ES-I3 (cell line): Measurements from ENCODE around the gene KLK10.
"Not testable (repeated sequence)": the region's sequence is repeated elsewhere in the genome, so short reads cannot be mapped to it uniquely, and the experiment has no call there.

ENCODE experiments used
- H3K36me3 ChIP-seq: 2 replicates; pipeline ENCODE4 v1.6.1; 2013; ENCODE audit warnings: mild to moderate bottlenecking, low read length, control low read depth, moderate library complexity; ENCODE audit not compliant: insufficient read depth
- H3K4me1 ChIP-seq: 2 replicates; pipeline ENCODE4 v1.6.1; 2013; ENCODE audit warnings: mild to moderate bottlenecking, control low read depth, low read length; ENCODE audit not compliant: insufficient read depth
- H3K9ac ChIP-seq: 2 replicates; pipeline ENCODE4 v1.6.1; 2013; ENCODE audit warnings: low read depth, mild to moderate bottlenecking, low read length, moderate library complexity
- H3K9me3 ChIP-seq: 2 replicates; pipeline ENCODE4 v1.6.1; 2013; ENCODE audit warnings: mild to moderate bottlenecking, low read length, moderate library complexity; ENCODE audit not compliant: control insufficient read depth, insufficient read depth

KLK10 gene

DNA sequence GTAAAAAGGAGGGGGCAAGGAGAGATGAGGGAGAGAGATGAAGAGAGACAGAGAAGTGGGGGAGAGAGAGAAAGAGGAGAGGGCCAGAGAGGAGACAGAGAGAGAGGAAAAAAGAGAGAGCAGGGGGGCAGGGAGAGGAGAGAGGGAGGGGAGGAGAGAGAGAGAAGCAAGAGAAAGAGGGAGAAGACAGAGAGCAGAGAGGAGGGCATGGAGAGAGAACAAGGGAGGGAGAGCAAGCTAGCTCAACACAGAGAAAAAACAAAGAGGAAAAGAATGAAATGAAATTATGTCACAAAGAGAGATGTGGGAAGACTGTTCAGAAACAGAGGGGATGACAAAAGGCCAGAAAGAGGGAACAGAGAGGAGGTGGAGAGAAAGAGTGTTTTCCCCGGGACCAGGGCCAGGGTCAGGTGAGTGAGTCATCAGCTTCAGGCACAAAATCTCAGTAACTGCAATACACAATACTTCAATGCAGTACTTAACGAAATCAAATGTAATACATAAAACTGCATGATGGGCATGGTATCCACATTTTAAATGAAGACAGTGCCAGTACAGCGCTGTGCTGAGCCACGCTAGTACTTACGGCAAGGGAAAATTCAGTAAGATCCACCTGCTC lies 40.6 kb downstream of the KLK10 start:
- H3K9ac ChIP-seq: no peak overlapping the region
- H3K9me3 ChIP-seq: no peaks in the 10 kb centered on the region
- H3K36me3 ChIP-seq: no peaks in the 10 kb centered on the region
- peaks cover 14% of the 10 kb centered on the region for H3K4me1 ChIP-seq

DNA sequence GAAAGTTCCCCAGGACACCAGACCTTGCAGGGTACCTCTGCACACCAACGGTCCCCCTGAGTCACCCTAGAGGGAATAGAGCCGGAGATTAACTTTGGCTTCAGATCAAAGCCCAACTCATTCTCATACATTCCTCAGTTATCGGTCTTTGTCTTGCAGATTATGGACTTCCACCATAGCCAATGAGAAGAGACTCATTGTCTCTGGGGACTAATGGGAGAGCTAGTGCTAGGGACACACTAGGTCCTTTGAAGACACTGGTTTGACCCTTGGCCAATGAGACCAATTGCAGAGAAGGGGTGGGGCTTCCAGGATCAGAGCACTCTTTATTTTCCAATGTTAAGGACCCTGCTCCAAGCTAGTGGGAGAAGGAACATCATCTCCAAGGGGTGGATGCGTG lies 41.9 kb downstream of the KLK10 start:
- Histone ChIP-seq H3K36me3 (no peaks in the 10 kb centered on the region), H3K9me3 (no peaks in the 10 kb centered on the region), H3K9ac (no peak overlapping the region), H3K4me1 (peaks cover 14% of the 10 kb centered on the region)

DNA sequence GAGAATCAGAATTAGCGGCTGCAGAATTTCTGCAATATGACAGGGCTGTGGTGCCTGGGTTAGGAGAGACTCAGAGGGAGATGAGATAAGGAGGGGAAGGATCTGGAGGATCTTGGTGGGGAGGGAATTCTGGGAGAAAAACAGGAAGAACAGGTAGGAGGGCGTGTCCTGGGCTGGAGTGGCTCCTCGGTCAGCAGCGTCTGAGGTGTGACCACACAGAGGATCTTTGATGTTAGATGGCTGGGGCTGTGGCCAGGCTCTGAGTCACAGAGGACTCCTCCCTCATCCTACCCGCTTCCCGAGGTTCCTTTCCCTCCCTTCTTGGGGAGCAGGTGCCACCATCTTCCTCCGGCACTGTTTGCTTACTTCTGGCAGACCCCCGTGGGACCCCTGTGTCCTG lies 43.7 kb downstream of the KLK10 start:
- Histone ChIP-seq H3K9ac (no peak overlapping the region; the same call in 1 of the 2 replicates), H3K4me1 (peaks cover 14% of the 10 kb centered on the region), H3K36me3 (no peaks in the 10 kb centered on the region), H3K9me3 (no peaks in the 10 kb centered on the region)

DNA sequence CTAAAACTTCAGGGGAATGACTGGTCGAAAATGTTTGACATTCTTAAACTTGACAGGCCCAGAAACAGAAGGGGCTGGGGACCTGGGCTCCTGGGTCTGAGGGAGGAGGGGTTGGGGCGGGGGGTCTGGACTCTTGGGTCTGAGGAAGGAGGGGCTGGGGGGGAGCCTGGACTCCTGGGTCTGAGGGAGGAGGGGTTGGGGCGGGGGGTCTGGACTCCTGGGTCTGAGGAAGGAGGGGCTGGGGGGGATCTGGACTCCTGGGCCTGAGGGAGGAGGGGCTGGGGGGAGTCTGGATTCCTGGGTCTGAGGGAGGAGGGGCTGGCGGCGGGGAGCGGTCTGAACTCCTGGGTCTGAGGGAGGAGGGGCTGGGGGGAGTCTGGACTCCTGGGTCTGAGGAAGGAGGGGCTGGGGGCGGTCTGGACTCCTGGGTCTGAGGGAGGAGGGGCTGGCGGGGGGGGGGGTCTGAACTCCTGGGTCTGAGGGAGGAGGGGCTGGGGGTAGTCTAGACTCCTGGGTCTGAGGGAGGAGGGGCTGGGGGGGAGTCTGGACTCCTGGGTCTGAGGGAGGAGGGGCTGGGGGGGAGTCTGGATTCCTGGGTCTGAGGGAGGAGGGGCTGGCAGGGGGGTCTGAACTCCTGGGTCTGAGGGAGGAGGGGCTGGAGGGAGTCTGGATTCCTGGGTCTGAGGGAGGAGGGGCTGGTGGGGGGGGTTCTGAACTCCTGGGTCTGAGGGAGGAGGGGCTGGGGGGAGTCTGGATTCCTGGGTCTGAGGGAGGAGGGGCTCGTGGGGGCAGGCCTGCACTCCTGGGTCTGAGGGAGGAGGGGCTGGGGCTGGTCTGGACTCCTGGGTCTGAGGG lies 44.6 kb downstream of the KLK10 start:
- H3K9ac ChIP-seq: no peak overlapping the region
- peaks cover 11% of the 10 kb centered on the region for H3K4me1 ChIP-seq
- H3K9me3 ChIP-seq: no peaks in the 10 kb centered on the region
- H3K36me3 ChIP-seq: no peaks in the 10 kb centered on the region

DNA sequence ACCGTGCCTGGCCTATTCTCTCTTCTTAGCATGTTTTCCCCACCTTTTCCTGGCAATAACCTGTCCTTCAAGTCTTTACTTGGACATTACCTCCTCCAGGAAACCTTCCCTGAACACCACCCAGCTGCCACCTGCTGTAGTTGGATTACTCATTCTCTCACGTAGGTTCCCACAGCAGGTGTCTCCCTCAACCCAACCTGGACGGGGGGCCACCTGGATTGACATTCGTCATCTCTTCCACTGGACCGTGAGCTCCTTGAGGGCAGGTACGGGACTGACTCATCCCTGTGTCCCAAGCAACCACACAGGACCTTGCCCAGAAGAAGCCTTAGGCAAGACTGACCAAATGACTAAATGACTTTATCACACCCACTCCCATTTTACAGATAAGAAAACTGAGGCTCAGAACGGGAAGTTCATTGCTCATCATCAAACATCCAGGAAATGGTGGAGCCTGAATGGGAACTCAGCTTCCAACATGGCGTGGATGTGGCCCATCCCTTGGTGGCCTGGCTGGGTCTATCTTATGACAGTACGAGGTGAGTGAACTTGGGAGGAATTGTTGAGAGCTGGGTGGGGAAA lies 46.6 kb downstream of the KLK10 start:
- Histone ChIP-seq H3K9me3 (no peaks in the 10 kb centered on the region), H3K36me3 (no peaks in the 10 kb centered on the region), H3K9ac (no peak overlapping the region), H3K4me1 (peaks cover 9% of the 10 kb centered on the region)

DNA sequence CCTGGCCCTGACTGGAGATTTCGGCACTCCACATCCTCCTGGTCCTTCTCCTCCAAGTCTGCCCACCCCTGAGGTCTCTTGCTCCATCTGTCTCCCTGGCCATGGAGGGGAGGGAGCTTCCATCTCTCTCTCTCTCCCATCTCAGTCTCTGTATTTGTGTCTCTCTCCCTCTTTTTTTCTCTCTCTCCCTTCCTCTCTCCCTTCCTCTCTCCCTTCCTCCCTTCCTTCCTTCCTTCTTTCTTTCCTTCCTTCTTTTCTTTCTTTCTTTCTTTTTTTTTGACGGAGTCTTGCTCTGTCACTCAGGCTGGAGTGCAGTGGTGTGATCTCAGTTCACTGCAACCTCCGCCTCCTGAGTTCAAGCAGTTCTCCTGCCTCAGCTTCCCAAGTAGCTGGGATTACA lies 49.7 kb downstream of the KLK10 start:
- H3K9me3 ChIP-seq, H3K36me3 ChIP-seq, H3K4me1 ChIP-seq, H3K9ac ChIP-seq: not testable (repeated sequence)

DNA sequence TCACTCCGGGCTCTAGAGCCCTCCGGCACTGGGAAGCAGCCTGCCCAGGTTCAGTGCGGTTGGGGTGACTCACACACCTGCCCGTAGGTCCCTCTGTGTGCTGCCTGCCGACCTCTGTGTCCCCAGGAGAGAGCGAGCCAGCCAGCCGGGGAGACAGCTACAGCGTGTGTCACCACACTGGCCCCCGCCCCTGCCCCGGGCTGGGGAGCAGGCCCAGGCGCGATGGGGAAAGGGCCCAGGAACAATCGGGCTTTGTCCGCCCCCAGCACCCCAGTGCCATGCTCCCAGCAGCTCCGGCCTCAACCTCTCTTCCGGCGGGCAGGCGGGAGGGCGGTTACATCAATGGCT lies 50.1 kb downstream of the KLK10 start, which contains the start of gene KLK6:
TSS of gene KLK6 (minus strand) at position 179 of the 348 bp plus-strand sequence. CDS start 1,487 bp downstream, outside the sequence.
- Histone ChIP-seq H3K36me3 (no peaks in the 10 kb centered on the region), H3K9ac (peak within 1 kb of the TSS; percentile 12; the same call in 1 of the 2 replicates), H3K4me1 (peaks cover 8% of the 10 kb centered on the region; the same call in 1 of the 2 replicates), H3K9me3 (no peaks in the 10 kb centered on the region)

DNA sequence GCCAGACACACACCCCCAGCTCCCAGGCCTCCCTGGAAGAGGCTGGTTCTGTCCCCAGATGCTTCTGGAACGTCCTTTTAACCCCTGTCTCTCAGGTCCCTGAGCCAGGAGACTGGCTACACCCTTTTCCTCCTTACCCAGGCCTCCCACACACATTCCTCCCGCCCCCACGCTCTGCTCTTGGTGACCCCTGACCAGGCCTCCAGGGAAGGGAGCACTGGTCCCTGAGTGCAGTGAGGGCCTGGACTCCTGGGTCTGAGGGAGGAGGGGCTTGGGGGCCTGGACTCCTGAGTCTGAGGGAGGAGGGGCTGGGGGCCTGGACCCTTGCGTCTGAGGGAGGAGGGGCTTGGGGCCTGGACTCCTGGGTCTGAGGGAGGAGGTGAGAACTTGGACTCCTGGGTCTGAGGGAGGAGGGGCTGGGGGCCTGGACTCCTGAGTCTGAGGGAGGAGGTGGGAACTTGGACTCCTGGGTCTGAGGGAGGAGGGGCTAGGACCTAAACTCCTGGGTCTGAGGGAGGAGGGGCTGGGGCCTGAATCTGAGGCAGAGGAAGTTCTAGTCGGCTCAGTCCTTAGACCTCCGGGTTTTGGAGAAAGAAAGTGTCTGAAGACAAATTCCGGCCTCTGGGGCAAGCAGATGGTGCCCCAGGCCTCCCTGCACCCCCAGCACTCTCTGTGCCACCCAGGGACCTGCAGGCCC lies 50.6 kb downstream of the KLK10 start:
- Histone ChIP-seq H3K4me1 (peaks cover 8% of the 10 kb centered on the region; the same call in 1 of the 2 replicates), H3K9ac (peak overlapping the region; percentile 12; the same call in 1 of the 2 replicates), H3K9me3 (no peaks in the 10 kb centered on the region), H3K36me3 (no peaks in the 10 kb centered on the region)

DNA sequence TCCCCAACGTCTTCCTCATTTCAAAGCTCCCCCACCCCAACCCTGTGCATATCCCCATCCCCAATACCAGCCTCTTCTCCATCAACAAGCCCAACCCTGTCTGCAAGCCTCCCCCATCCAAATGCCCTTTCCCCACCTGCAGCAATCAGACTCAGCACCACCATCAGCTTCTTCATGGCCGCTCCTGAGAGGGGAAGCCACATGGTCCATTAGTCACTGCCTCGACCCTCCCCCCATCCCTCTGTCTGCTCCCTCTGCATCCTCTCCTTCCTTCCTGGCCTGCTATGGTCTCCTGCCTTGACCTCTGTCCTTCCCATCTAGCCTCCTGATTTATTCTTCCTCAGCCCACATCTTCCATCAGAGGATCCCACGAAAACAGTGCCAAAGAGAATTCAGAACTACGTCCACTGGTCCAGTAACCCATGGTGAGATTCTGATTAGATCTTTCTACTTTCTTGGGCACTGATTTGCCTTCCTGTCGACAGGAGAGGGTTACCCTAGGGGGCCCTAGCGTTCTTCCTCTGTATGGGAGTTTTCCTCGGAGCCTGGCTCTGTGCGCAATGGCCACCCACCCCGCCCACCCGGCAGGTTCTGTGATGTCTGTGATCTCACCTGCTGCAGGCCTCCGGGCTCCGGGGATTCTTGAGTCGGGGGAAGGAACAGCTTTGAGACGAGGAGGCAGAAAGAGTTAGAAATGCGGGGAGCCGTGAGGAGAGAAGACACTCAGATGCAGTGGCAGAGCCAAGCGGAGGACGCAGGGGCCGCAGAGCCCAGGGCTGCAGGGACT lies 51.4 kb downstream of the KLK10 start:
- Histone ChIP-seq H3K4me1 (peaks cover 8% of the 10 kb centered on the region; the same call in 1 of the 2 replicates), H3K9me3 (no peaks in the 10 kb centered on the region), H3K9ac (peak overlapping the region; percentile 12; the same call in 1 of the 2 replicates), H3K36me3 (no peaks in the 10 kb centered on the region)

DNA sequence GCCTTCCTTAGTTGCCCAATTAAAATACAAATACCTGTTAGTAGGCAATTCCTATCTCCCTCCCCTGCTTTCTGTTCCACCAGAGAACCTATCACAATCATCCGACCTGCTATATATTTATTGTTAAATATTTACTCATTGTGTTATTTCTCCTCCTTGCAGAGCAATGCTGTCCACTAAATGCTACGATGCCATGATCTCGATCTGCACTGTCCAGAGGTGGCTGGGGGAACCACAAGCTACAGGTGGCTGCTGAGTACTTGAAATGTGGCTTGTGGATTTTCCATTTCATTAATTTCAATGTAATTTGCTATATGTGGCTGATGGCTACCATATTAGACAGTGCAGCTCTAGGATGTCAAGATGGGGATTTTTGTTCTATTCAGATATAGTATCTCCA lies 55.2 kb downstream of the KLK10 start:
- no peaks in the 10 kb centered on the region for H3K9me3 ChIP-seq
- H3K36me3 ChIP-seq: no peaks in the 10 kb centered on the region
- no peak overlapping the region for H3K9ac ChIP-seq
- peaks cover 7% of the 10 kb centered on the region; the same call in 1 of the 2 replicates for H3K4me1 ChIP-seq

DNA sequence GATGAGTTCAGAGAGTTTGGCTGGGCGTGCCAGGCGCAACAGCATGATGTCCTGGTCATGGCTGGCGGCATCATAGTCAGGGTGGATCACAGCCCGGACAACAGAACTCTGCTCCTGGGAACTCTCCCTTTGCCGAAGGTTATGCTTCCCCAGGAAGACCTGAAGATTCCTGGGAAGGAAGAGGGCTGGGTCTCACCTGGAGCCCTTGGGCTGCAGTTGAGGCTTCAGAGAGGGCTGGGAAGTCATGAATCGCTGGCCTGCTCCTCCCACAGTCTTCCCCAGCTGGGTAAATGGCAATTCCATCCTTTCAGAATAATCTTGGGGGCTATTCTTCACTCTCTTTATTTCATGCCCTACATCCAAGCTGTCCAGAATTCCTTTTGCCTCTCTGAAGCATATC lies 56.1 kb downstream of the KLK10 start:
- H3K9me3 ChIP-seq: no peaks in the 10 kb centered on the region
- H3K9ac ChIP-seq: no peak overlapping the region
- no peaks in the 10 kb centered on the region for H3K36me3 ChIP-seq
- no peaks in the 10 kb centered on the region; the same call in 1 of the 2 replicates for H3K4me1 ChIP-seq
